SIG-M5 (cell line): Measurements from ENCODE around the gene RAB20.
"Not testable (repeated sequence)": the region's sequence is repeated elsewhere in the genome, so short reads cannot be mapped to it uniquely, and the experiment has no call there.

Experiments
- DNase-seq: peaks from one replicate; lab custom pipeline; 2025; lab: John Stamatoyannopoulos, UW

RAB20 gene

GRCh38 chr13:110490009-110490770 lies 71.3 kb downstream of the RAB20 start:
- DNase-seq: no peak

- not testable (repeated sequence) for DNase-seq
Measured at GRCh38 chr13:110486880-110487279, 74.6 kb downstream of the RAB20 start.

DNA sequence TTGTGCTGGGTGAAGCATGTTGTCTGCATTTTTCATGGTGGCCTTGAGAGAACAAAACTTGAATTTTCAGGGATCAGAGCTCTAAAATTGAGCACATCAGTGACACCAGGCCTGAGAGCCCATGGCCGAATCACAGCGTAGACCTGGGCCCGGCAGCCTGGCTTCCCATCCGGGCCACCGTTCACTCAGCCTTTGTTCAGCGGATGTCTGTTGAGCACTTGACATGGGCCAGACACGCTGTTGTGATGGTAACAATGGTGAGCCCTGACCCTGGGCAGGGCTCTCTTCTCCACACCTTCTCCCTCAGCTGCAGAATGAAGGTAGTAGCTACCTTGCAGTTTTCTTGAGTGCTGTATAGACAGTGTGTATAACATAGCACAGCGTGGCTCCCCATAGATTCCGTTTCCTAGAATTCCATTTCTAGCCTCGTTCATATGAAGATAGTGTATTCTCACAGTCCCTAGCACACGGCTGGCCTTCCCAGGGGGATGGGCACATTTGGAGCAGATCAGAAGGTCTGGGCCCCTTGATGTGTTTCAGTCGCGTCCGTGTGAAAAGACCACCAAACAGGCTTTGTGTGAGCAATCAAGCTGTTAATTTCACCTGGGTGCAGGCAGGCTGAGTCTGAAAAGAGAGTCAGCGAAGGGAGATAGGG lies 75.3 kb downstream of the RAB20 start:
- DNase-seq: no peak

DNA sequence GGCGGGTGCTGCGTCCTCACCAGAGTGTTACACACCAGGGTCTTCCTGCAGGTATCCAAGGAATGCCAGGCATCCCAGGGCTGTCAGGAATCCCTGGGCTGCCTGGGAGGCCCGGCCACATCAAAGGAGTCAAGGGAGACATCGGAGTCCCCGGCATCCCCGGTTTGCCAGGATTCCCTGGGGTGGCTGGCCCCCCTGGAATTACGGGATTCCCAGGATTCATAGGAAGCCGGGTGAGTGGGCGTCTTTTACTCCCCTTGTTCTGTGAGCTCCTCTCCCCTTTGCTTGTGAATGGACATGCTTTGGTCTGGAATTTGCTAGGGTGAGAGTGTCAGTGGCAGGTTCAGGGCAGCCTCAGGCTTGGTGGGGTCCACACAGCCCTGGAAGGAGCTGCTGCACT lies 75.9 kb downstream of the RAB20 start:
- no peak for DNase-seq

DNA sequence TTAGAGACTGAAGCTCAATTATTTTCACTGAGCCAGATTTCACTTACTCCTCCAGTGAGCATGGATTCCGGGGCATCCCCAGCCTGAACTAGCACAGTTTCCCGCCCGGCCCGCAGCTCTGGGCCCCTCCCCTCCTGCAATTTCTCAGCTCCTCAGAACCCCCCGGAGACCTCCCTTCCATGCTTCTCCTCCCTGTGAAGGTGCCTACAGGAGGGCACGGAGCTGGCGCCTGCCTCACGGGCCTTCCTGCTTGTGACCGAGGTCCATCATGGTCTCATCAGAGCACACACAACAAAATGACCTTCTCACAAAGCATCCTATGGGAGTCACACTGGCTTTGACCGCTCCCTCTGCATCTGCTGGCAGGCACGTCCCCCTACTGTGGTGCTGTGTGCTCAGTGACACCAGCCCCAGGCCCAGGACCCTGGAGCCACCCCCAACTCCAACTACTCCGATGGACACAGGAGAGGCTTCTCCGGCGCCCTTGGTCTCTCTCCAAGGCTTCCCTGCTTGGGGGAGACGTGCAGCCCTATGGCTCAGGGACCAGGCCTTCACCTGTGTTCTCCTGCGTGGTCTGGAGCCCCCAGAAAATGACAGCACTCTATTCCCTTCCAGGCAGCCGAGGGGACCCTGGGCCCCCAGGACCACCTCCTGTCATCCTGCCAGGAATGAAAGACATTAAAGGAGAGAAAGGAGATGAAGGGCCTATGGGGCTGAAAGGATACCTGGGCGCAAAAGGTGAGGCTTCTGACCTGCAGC lies 77.1 kb downstream of the RAB20 start:
- no peak for DNase-seq

GRCh38 chr13:110483386-110483968 lies 78.0 kb downstream of the RAB20 start:
- DNase-seq: no peak

DNA sequence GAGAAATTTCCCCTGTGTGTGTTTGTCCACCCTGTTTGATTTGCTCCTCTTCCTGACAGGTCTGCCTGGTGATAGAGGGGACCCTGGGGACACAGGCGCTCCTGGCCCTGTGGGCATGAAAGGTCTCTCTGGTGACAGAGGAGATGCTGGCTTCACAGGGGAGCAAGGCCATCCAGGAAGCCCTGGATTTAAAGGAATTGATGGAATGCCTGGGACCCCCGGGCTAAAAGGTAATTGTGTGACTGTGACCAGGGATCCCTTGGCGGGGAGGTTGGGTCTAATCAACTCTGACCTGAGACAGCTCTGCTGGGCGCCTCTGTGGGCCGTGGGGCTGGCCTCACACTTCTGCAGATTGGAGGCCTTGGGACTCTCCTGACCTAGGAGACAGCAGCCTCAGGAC lies 81.4 kb downstream of the RAB20 start:
- DNase-seq: no peak

- no peak for DNase-seq
Measured at GRCh38 chr13:110479648-110480047, 81.9 kb downstream of the RAB20 start.

DNA sequence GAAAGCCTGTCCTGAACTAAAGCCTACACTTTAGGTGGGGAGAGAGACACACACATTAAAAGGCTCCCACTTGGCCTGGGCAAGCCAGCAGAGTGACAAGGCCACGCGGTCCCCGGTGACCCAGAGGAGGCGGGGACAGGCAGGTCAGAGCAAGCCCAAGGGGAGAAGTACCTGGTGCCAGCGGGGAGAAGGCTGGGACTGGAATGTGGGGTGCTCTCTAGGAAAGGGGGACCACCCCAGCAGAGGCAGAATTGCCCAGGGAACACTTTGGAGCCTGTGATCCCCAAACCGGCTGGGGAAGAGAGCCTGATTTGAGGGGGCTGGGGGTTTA lies 82.3 kb downstream of the RAB20 start:
- no peak for DNase-seq

GRCh38 chr13:110478405-110479214 lies 82.9 kb downstream of the RAB20 start:
- no peak for DNase-seq

DNA sequence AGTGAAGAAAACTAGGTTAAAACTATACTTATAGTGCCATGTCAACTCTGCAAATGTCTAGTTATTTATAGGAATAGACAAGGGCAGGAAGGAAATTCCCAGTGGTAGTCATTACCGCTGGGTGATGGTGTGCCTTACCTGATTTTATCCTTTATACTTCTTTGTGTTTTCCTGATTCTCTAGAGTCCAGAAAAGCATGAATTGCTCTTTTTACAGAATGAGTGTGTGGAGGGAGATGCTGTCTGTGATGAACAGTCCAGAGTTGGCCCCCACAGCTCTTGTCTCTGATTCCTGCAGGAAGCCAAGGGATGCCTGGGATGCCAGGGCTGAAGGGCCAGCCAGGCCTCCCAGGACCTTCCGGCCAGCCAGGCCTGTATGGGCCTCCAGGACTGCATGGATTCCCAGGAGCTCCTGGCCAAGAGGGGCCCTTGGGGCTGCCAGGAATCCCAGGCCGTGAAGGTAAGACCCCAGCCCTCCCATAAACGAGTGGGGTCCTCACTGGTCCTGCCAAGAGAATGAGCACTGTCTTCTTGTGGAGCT lies 83.7 kb downstream of the RAB20 start:
- DNase-seq: no peak

DNA sequence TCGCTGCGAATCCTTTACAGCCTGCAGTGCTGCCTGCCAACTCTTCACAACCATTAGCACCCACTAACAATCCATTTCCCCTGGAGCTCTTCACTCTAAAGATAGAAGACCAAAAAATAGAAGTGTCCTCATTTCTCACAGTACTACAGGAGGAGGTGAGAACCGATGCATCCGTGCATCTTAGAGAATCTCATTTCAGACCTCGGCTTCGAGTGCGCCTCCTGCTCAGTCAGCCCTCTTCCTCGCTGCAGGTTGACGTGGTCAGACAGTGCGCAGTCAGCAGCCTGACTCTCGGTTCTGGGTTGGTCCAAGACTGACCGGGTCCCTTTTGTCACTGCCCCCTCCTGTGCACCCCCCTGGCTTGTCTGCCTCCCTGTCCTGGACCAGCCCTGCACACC lies 85.3 kb downstream of the RAB20 start:
- no peak for DNase-seq

- no peak for DNase-seq
Measured at GRCh38 chr13:110475550-110476219, 85.8 kb downstream of the RAB20 start.

- DNase-seq: no peak
Measured at GRCh38 chr13:110475117-110475516, 86.4 kb downstream of the RAB20 start.

DNA sequence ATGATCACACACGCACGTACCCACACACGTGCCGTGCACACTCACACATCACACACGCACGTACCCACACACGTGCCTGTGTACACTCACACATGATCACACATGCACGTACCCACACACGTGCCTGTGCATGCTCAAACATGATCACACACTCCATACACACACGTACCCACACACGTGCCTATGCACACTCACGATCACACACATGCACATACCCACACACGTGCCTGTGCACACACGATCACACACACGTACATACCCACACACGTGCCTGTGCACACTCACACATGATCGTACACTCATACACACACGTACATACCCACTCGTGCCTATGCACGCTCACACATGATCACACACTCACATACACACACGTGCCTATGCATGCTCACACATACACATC lies 86.8 kb downstream of the RAB20 start:
- DNase-seq: no peak
